Stimulated activated CD4-positive, alpha-beta T cell treated with anti-CD3 and anti-CD28 coated beads, Interleukin-2, amount 100 ng/mL, for 4 hours (primary cell): ENCODE measurements around the gene GPHN.
A peak's percentile ranks its signal among the peaks of the same experiment; 100 is the strongest.
"Not testable (repeated sequence)": the region's sequence is repeated elsewhere in the genome, so short reads cannot be mapped to it uniquely, and the experiment has no call there.

Experiments
- DNase-seq: peaks from one replicate; pipeline ENCODE4 v3.0.0-alpha.2; 2020; ENCODE audit warnings: low read depth

GPHN gene

DNA sequence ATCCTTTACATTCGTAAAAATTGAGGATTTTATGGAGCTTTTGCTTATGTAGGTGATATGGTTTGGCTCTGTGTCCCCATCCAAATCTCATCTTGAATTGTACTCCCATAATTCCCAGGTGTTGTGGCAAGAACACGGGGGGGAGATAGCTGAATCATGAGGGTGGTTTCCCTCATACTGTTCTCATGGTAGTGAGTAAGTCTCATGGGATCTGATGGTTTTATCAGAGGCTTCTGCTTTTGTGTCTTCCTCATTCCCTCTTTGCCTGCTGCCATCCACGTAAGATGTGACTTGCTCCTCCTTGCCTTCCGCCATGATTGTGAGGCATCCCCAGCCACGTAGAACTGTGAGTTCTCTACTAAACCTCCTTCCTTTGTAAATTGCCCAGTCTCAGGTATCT is 5.1 kb upstream of the GPHN start:
- not testable (repeated sequence) for DNase-seq

DNA sequence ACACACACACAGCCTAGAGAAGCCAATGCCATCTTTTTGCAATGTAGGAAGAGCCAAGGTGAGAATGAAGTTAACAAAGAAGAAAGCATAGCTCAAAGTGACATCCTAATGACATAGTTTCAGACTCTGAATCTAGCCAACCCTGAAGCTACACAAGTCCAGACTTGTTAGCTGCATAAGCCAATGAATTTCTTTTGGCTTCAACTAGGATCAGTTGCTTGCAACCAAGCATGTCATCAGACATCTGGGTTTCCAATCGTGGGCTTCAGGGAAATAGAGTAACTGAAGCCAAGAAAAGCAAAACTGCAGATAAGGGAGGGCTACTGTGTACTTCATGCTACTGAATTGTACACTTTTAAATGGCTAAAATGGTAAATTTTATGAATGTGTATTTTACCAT is 4.4 kb upstream of the GPHN start:
- no peak for DNase-seq

DNA sequence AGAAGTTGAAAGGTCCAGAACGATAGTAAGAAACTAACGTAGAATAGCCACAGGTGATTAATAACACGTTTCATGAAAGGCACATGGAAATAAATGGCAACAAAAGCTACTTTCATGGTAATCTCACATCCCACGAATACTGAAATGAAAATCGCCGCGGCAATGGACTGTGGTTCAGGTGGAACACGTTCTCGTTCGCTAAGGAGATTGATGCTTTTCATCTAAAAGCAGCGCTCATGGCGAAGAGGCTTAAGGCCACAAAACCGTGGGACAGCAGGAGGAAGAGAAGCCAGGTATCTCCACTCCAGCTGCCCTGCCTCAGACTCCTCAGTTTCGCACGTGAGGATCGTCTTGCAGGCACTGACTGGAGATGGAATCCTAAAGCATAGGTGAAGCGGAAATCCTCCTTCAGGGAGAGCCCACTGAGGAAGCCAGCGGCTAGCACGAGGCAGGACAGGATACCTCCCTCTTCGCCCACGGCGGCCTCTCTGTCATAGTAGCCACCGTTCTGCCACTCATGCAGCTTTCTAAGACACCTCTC is 696 bp upstream of the GPHN start:
- no peak for DNase-seq

DNA sequence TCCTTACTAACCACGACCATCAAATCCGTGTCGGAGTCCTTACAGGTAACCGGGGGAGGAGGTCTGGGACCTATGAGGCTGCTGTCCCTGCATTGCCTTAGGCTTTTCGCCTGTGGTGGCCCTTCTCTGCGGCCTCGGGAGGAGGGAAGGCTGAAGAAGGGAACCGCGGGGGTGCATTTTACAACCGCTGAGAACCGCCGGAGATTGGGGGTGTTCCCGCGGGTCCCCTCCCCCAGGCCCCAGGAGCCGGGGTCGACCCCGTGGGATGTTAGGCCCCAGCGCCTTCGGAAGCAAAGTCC is 549 bp downstream of the GPHN start:
- DNase-seq: no peak

DNA sequence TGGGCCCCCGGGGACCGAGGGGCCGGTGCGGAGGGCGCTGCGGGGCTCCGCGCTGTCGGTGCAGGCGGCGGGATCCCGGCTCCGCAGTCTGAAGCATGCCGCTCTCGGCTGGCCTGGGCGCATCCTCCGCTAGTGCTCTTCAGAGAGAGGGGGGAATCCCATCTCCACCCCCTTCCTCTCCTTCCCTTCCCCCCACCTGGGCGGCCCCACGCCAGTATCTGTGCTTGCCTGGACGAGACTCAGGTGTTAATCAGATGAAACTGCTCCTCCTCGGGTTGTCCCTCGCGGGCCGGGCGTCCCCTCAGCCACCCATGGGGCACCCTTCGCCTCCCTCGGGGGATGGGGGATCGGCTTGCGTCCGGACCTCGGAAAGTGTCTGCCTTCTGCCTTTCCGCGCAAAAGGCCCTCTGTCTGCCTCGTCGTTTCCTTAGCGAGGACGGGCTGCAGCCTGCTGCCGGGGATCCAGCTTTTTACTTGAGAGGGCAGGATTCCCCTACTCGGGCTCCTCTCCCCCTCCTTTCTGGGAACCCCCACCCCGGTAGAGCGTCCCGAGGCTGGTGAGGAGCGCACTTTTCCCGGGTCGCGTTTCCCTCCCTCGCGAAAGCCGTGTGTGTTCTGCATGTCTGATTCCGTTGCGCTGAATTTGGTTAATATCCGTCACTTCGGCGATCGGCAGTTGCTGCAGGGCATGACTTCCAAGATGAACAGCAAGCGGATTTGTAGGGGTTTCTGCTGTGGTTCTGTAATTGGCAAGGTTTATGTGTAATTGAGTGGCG is 1.1 kb downstream of the GPHN start:
- DNase-seq: peak; percentile 40

DNA sequence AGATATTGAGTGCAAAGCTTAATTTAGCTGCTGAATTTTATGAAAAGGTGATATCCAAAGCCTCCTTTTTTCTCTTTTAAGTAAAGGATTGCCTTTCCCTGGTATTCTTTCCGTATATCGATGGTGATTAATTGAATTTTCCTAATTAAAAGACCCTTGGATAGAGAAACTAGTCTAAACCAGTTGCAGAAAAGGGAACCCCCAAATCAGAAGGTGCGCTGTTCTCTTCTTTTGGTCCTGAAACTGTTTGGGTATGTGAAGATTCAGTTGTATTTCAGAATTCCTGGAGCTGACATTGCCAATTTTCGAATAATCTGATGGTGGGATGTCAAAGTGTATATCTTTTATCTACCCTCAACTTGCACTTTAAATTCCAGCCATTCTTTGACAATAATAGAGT is 1.9 kb downstream of the GPHN start:
- no peak for DNase-seq

DNA sequence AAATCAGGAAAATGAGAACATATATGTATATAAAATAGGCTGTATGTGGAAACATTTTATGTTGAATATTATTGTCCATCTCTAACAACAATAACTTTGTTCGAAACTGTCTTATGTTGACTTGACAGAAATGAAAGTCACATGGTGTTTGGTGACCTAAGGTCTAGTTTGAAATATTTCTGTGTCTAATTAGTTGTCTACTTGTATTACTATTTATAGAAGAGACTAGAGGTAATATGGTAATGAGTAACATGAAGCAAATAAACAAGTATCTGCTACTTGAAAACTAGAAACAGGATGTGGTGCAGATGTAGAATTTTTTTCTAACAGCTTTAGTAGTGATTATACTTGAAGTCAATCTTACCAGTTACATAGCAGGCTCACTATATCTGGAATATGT is 3.9 kb downstream of the GPHN start:
- no peak for DNase-seq

DNA sequence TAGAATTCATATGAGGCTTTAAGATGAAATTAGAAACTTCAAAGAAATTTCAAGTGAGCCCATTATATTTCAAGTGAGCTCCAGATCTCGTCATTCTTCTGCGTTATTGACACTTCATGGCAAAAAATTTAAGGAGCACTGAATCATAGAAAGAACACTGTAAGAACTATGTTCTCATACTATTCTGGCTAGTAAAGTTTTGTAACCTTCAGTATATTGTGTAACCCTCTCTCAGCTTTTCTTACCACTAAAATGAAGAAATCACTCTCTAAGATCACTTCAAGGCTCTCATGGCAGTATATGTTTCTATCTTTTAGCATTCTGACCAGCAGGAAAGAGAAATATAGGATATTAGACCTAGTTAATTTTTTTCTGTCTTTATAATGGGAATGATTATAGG is 6.3 kb downstream of the GPHN start:
- no peak for DNase-seq

DNA sequence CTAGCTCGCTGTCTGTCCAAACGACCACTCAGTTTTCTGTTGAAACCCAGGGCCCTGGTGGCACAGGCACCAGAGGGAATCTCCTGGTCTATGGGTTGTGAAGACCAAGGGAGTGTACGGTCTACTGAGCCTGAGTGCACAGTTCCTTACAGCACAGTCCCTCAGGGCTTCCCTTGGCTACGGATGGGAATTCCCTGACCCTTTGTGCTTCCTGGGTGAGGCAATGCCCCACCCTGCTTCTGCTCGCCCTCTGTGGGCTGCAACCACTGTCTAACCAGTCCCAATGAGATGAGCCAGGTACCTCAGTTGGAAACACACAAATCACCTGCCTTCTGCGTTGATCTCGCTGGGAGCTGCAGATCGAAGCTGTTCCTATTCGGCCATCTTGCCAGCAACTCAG is 22.6 kb downstream of the GPHN start:
- no peak for DNase-seq

DNA sequence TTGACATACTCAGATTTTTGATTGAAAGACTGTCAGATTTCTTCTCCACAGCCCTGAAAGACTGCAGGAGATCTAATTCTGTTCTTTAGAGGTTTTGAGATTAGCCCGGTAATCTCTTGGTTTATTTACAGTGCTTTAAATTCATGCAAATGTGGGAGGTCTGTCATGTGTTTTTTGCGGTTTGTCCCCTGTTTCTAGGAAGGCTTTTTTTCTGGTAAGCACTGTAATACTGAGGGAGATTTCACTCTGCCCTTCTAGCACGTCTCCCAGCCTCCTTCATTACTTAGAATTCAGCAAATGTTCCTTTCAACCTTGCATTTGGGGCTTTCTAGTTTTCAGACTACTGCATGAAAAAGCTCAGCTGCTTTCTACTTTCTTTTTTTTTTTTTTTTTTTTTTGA is 31.1 kb downstream of the GPHN start:
- no peak for DNase-seq

DNA sequence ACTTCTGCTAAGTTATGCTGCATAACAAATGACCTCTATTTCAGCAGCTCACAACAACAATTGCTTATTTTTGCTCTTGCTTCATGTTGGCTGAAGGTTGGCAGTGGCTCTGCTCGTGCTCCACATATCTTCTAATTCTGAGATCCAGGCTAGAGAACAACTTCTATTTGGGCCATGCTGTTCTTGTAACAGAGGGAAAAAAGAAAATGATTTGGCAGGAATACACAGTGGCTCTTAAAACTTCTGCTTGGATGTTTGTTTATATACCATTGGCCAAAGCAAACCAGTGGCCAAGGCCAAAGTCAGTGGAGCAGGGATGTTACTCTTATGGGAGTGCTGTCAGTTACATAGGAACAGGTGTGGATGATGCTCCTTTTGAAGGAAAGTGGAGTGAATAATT is 32.1 kb downstream of the GPHN start:
- no peak for DNase-seq

DNA sequence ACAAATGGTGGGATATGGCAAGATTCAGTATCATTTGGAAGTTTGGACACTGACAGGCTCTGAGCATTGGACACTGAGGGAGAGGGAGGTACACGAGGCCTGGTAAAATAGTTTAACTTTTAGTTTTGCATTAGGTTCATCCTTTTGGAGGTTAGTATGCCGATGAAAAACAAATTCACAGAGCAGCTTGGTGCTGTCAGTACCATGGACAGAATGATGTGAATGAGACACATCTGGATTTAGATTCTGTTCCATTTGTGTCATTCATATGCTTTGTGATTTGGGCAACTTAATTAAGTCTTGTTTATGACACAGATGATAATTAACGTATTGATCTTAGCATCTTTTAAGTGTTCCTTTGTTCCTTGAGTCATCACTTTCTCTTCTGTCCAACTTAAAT is 33.7 kb downstream of the GPHN start:
- DNase-seq: no peak

DNA sequence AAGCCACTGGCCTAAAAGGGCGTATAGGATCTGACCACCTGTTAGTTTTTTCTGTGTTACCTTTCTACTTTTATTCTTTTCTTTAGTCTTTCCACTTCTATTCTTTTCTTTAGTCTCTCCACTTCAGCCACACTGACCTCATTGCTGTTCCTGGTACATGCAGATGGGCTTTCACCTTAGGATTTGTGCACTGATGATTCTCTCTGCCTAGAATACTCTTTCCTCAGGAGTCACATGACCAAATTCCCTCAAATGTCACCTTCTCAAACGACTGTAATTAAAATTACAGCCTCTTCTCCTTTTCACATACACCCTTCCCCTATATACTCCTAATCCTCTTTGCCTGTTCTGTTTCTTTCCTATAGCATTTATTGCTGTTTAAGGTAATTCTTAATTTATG is 36.0 kb downstream of the GPHN start:
- no peak for DNase-seq

DNA sequence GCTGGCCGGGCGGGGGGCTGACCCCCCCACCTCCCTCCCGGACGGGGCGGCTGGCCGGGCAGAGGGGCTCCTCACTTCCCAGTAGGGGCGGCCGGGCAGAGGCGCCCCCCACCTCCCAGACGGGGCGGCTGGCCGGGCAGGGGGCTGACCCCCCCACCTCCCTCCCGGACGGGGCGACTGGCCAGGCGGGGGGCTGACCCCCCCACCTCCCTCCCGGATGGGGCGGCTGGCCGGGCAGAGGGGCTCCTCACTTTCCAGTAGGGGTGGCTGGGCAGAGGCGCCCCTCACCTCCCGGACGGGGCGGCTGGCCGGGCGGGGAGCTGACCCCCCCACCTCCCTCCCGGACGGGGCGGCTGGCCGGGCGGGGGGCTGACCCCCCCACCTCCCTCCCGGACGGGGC is 37.2 kb downstream of the GPHN start:
- DNase-seq: not testable (repeated sequence)

DNA sequence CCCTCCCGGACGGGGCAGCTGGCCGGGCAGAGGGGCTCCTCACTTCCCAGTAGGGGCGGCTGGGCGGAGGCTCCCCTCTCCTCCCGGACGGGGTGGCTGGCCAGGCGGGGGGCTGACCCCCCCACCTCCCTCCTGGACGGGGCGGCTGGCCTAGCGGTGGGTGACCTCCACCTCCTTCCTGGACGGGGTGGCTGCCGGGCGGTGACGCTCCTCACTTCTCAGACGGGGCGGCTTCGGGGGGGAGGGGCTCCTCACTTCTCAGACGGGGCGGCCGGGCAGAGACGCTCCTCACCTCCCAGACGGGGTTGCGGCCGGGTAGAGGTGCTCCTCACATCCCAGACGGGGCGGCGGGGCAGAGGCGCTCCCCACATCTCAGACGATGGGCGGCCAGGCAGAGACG is 37.8 kb downstream of the GPHN start:
- not testable (repeated sequence) for DNase-seq

DNA sequence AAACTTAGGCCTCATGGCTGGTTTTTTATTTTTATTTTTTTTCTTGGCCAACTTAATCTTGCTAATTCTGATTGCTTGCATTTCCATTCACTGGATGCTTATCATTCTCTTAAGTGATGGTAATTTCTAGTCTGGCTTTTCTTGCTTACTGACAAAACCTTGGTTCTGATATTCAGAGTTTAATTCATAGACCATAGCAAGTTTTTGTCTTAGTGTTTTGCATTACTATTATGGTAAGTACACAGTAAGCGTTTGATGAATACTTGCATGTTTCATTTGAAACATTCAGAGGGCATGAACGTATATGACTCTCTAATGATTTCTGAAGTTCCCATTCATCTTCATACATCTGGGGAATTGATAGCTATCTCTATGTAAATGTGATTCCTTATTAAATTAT is 55.8 kb downstream of the GPHN start:
- DNase-seq: no peak

DNA sequence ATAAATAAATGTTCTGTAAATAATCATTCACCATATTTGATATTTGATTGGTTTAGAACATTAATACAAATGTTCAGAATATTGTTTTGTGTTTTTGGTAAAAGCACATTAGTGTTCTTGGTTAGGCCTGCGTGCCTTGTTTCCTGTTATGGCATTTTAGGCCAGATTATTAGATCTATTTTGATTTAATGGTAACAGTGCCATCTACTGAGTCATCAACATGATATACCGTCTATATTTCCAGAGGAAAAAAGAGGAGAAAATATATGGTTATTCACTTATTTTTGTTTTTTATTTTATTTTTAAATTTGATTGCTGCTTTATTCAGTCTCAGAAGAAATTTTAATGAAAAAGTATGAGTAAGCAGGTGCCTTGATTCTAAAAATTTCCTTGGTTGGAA is 60.3 kb downstream of the GPHN start:
- no peak for DNase-seq

DNA sequence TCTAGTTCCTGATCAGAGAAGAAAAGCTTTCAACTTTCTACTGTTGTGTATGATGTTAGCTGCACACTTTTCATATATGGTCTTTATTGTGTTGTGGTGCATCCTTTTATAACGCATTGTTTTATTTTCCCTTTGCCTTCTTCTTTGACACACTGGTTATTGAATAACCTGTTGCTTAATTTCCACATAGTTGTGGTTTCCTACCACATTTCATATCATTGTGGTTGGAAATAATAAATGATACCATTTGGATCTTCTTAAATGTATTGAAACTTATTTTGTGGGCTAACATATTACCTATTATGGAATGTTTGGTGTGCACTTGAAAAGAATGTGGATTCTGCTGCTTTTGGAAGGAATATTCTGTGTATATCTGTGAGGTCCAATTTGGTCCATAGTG is 64.9 kb downstream of the GPHN start:
- DNase-seq: no peak

DNA sequence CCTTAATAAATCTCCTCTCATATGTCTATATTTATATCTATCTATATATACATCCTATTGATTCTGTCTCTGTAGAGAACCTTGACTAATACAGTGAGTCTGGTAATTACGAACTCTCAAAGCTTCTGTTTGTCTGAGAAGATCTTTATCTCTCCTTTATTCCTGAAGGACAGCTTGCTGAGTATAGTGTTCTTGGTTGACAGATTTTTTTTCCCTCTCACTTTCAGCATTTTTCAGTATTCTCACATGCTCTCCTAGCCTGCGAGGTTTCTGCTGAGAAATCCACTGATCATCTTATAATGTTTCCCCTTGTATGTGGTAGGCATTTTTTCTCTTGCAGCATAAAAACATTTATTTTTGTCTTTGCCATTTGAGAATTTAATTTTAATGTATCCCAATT is 67.1 kb downstream of the GPHN start:
- no peak for DNase-seq

DNA sequence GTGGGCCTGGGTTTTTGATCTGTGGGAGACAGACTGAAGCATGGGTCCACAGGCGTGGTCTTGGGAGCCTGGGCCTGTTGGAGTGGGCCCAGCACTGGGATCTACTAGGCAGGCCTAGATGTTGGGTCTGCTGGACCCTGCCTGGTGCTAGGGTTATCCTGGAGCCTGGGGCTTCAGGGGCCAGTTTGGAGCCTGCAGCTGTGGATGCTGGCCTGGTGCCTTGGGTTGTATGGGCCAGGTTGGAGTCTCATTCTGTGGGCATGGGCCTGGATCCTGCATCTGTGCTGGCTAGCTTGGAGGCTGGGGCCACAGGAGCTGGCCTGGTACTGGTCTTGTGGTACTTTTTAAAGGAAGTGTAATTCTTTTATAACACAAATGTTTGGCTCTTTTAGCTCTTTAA is 68.0 kb downstream of the GPHN start:
- no peak for DNase-seq

DNA sequence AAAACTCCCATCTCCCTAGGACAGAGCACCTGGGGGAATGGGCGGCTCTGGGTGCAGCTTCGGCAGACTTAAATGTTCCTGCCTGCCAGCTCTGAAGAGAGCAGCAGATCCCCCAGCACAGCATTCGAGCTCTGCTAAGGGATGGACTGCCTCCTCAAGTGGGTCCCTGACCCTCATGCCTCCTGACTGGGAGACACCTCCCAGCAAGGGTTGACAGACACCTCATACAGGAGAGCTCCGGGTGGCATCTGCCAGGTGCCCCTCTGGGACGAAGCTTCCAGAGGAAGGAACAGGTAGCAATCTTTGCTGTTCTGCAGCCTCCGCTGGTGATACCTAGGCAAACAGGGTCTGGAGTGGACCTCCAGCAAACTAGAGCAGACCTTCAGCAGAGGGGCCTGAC is 79.8 kb downstream of the GPHN start:
- not testable (repeated sequence) for DNase-seq

DNA sequence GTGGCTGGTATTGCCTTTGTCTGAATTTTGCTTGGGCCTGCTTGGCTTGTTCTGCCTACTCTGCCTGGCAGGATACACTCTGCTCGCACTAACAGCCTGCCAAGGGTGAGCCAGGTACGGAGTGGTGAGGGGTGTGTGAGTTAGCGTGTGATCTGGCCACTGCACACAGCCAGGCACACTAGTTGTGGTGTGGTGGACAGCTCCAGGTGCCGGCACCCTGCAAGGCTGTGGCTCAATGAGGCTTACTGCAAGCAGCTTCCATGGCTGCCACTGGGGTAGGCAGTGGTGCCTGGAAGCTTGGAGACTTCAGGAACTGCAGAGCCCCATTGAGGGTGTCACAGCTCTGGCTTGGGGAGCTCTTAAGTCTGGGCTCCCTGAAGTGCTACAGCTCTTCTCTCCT is 87.4 kb downstream of the GPHN start:
- DNase-seq: no peak

DNA sequence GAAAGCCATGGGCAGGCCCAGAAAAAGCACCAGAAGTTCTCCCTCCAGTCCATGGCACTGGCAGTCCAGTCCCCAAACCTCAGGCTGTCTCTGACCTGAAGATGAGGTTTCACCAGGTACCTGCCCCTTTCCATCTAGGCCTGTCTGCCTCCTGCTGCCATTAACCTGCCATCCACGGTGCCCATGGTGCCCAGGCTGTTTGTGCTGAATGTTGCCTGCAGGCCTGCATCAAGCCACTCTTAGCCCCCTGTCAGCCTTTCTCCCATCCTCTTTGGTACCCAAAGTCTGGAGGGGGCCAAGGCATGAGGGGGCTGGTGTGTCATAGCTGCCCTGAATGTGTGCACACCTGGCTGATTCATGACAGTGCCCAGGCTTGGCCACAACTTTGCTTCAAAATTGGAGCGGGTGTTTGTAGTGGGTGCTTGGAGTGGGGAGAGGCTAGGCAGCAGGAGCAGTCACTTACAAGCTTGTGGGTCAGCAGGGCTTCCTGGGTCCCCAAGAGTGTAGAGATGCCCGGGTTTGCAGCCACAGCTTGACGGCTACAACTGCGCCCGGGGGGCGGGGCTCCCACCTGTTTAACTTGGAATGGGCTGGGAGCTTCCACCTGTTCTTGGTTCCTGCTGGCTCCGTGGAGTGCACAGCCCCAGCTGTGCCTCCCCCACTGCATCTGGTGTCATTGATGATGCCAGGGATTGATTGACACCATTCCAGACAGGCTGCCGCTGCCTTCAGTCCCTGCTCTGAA is 88.5 kb downstream of the GPHN start:
- no peak for DNase-seq

DNA sequence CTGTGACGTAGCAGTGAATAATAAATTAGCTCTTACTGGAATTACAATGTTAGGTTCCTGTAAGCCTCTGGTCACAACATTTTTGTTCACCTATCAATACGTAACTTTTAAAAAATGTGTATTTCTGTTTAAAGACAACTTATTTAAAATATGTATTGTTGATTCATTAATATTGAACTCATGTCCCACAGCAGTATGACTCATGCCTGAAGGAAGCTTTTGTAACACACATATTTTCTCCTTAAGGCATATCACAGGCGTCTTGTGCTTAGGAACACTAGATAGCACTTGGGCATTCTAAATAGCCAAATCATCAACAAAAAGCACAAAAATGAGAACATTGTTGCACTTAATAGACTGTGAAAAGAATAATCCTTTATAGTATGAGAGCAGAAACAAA is 92.5 kb downstream of the GPHN start:
- DNase-seq: no peak
